OCI-LY1 (cell line): ENCODE results near the gene PTGES2.

Experiments used
- CTCF ChIP-seq: fragments of 200-600 bp; sonication (generic), shearing (Covaris generic); IDR thresholded peaks from 2 replicates; pipeline ENCODE4 v1.5.1; 2017; ENCODE audit warnings: mild to moderate bottlenecking, antibody characterized with exemption, low read length, moderate library complexity, mixed read lengths
- EZH2 ChIP-seq: fragments of 200-600 bp; sonication (generic), shearing (Covaris generic); IDR thresholded peaks from 2 replicates; pipeline ENCODE4 v1.8.0; 2017; ENCODE audit warnings: borderline replicate concordance, mixed run types, mild to moderate bottlenecking, antibody characterized with exemption, low read length, moderate library complexity, mixed read lengths

- TF ChIP-seq CTCF: no peak
- no peak for TF ChIP-seq EZH2
Measured at GRCh38 chr9:128072144-128073021, 55.1 kb downstream of the PTGES2 start.
